ENCODE measurements around the gene PRKG1.

PRKG1 gene

GRCh38 chr10:52011118-52011517 lies 936.8 kb downstream of the PRKG1 start:
- no peaks in the 10 kb centered on the region for H3K79me2 ChIP-seq (ENCODE audit: insufficient read depth, low read length)
- no peak for ATAC-seq (ENCODE audit: insufficient read depth, low read depth)

GRCh38 chr10:52019077-52019555 lies 944.8 kb downstream of the PRKG1 start:
- no peak overlapping the region for H3K4me3 ChIP-seq (ENCODE audit: low read depth in 1 of 2, low read length in 2 of 2)
- no peaks in the 10 kb centered on the region for H3K79me2 ChIP-seq (ENCODE audit: insufficient read depth, low read length)
- H3K27ac ChIP-seq (ENCODE audit: low read length) = no peak overlapping the region
- no peak overlapping the region for H3K4me2 ChIP-seq (ENCODE audit: insufficient read depth, low read length)
- no peaks in the 10 kb centered on the region for H3K36me3 ChIP-seq (ENCODE audit: insufficient read depth, low read length)
- H2AFZ ChIP-seq (ENCODE audit: low read depth, low read length) = no peak overlapping the region
- H3K4me1 ChIP-seq (ENCODE audit: insufficient read depth, low read length) = no peaks in the 10 kb centered on the region
- no peak overlapping the region for H3K9ac ChIP-seq (ENCODE audit: low read depth, low read length)
- TF ChIP-seq EZH2 (IDR thresholded peaks at IDR 0.05; ENCODE audit: borderline replicate concordance, low read depth, low read length, severe bottlenecking) (no peak), CTCF (IDR thresholded peaks at IDR 0.05; ENCODE audit: borderline replicate concordance, extremely low read depth, low read length, poor library complexity, severe bottlenecking) (no peak)
- H3K9me3 ChIP-seq (ENCODE audit: insufficient read depth, low read length, severe bottlenecking) = no peaks in the 10 kb centered on the region
- no peak for ATAC-seq (ENCODE audit: insufficient read depth, low read depth)
- no peaks in the 10 kb centered on the region for H3K27me3 ChIP-seq (ENCODE audit: insufficient read depth, low read length, poor library complexity)
- no peak for DNase-seq
- no peaks in the 10 kb centered on the region for H4K20me1 ChIP-seq (ENCODE audit: insufficient read depth, low read length)

More at GRCh38 chr10:52011118-52011517, 936.8 kb downstream of the PRKG1 start:
- no peaks in the 10 kb centered on the region for H4K20me1 ChIP-seq (ENCODE audit: insufficient read depth, low read length)
- H3K27ac ChIP-seq (ENCODE audit: low read length) = no peak overlapping the region
- no peaks in the 10 kb centered on the region for H3K9me3 ChIP-seq (ENCODE audit: insufficient read depth, low read length, severe bottlenecking)
- no peak overlapping the region for H3K4me3 ChIP-seq (ENCODE audit: low read depth in 1 of 2, low read length in 2 of 2)
- no peak for TF ChIP-seq CTCF (IDR thresholded peaks at IDR 0.05; ENCODE audit: borderline replicate concordance, extremely low read depth, low read length, poor library complexity, severe bottlenecking)
- no peak for TF ChIP-seq EZH2 (IDR thresholded peaks at IDR 0.05; ENCODE audit: borderline replicate concordance, low read depth, low read length, severe bottlenecking)
- no peak for DNase-seq
- H3K27me3 ChIP-seq (ENCODE audit: insufficient read depth, low read length, poor library complexity) = no peaks in the 10 kb centered on the region
- H3K4me2 ChIP-seq (ENCODE audit: insufficient read depth, low read length) = no peak overlapping the region
- no peak overlapping the region for H2AFZ ChIP-seq (ENCODE audit: low read depth, low read length)
- H3K9ac ChIP-seq (ENCODE audit: low read depth, low read length) = no peak overlapping the region
- no peaks in the 10 kb centered on the region for H3K36me3 ChIP-seq (ENCODE audit: insufficient read depth, low read length)
- H3K4me1 ChIP-seq (ENCODE audit: insufficient read depth, low read length) = no peaks in the 10 kb centered on the region

GRCh38 chr10:52019656-52020055 lies 945.4 kb downstream of the PRKG1 start:
- no peaks in the 10 kb centered on the region for H4K20me1 ChIP-seq (ENCODE audit: insufficient read depth, low read length)
- no peak for DNase-seq
- ATAC-seq (ENCODE audit: insufficient read depth, low read depth) = no peak
- H3K4me1 ChIP-seq (ENCODE audit: insufficient read depth, low read length) = no peaks in the 10 kb centered on the region
- H3K27me3 ChIP-seq (ENCODE audit: insufficient read depth, low read length, poor library complexity) = no peaks in the 10 kb centered on the region
- no peaks in the 10 kb centered on the region for H3K9me3 ChIP-seq (ENCODE audit: insufficient read depth, low read length, severe bottlenecking)
- no peak overlapping the region for H2AFZ ChIP-seq (ENCODE audit: low read depth, low read length)
- TF ChIP-seq CTCF (IDR thresholded peaks at IDR 0.05; ENCODE audit: borderline replicate concordance, extremely low read depth, low read length, poor library complexity, severe bottlenecking) = no peak
- no peak for TF ChIP-seq EZH2 (IDR thresholded peaks at IDR 0.05; ENCODE audit: borderline replicate concordance, low read depth, low read length, severe bottlenecking)
- no peak overlapping the region for H3K9ac ChIP-seq (ENCODE audit: low read depth, low read length)
- no peaks in the 10 kb centered on the region for H3K79me2 ChIP-seq (ENCODE audit: insufficient read depth, low read length)
- no peaks in the 10 kb centered on the region for H3K36me3 ChIP-seq (ENCODE audit: insufficient read depth, low read length)
- H3K4me3 ChIP-seq (ENCODE audit: low read depth in 1 of 2, low read length in 2 of 2) = no peak overlapping the region
- H3K27ac ChIP-seq (ENCODE audit: low read length) = no peak overlapping the region
- no peak overlapping the region for H3K4me2 ChIP-seq (ENCODE audit: insufficient read depth, low read length)

- H4K20me1 ChIP-seq (ENCODE audit: insufficient read depth, low read length) = no peaks in the 10 kb centered on the region
- no peaks in the 10 kb centered on the region for H3K9me3 ChIP-seq (ENCODE audit: insufficient read depth, low read length, severe bottlenecking)
- no peaks in the 10 kb centered on the region for H3K79me2 ChIP-seq (ENCODE audit: insufficient read depth, low read length)
- H3K4me2 ChIP-seq (ENCODE audit: insufficient read depth, low read length) = no peak overlapping the region
- no peak for TF ChIP-seq EZH2 (IDR thresholded peaks at IDR 0.05; ENCODE audit: borderline replicate concordance, low read depth, low read length, severe bottlenecking)
- no peak for TF ChIP-seq CTCF (IDR thresholded peaks at IDR 0.05; ENCODE audit: borderline replicate concordance, extremely low read depth, low read length, poor library complexity, severe bottlenecking)
- H3K9ac ChIP-seq (ENCODE audit: low read depth, low read length) = no peak overlapping the region
- no peaks in the 10 kb centered on the region for H3K36me3 ChIP-seq (ENCODE audit: insufficient read depth, low read length)
- no peak for ATAC-seq (ENCODE audit: insufficient read depth, low read depth)
- no peak overlapping the region for H3K4me3 ChIP-seq (ENCODE audit: low read depth in 1 of 2, low read length in 2 of 2)
- DNase-seq = no peak
- H3K27ac ChIP-seq (ENCODE audit: low read length) = no peak overlapping the region
- no peaks in the 10 kb centered on the region for H3K27me3 ChIP-seq (ENCODE audit: insufficient read depth, low read length, poor library complexity)
- H3K4me1 ChIP-seq (ENCODE audit: insufficient read depth, low read length) = no peaks in the 10 kb centered on the region
- no peak overlapping the region for H2AFZ ChIP-seq (ENCODE audit: low read depth, low read length)
Measured at GRCh38 chr10:52020173-52020572, 945.9 kb downstream of the PRKG1 start.
